Endometrial microvascular endothelial cells (primary cell): Measurements from ENCODE around the gene HCLS1. TPM values are rescaled to one million over a fixed set of nuclear protein-coding genes. Genes with fewer than 3 reads are reported as not detected.

ENCODE experiments used
- in situ Hi-C: cut with HindIII; loops from 2 replicates; pipeline ENCODE4 v1.10.0; 2017; ENCODE audit warnings: low sequenced_read_pairs, low pct_unique_long_range_greater_than_20kb; ENCODE audit errors: inconsistent ontology term
- total RNA-seq: library from RNA; depleted of rRNA; stranded (reverse); fragments of >200 nt; gene quantifications from one replicate; pipeline ENCODE4 v1.2.3, GENCODE V29; 2015; ENCODE audit errors: inconsistent ontology term

Gene HCLS1
- total RNA-seq, 1 donor from 2014 or later, result 113 TPM

GRCh38 chr3:121661376-121661775 lies 673 bp upstream of the HCLS1 start:
- in situ Hi-C loops, result no loop called here

- in situ Hi-C loops, result no loop called here
Observed at GRCh38 chr3:121659586-121659985, 1.1 kb downstream of the HCLS1 start.

- in situ Hi-C loops, result no loop called here
Observed at GRCh38 chr3:121658716-121659435, 1.8 kb downstream of the HCLS1 start.

- in situ Hi-C loops, result no loop called here
Observed at GRCh38 chr3:121654493-121655385, 6.0 kb downstream of the HCLS1 start.

GRCh38 chr3:121651684-121652083 lies 9.0 kb downstream of the HCLS1 start:
- in situ Hi-C loops, result no loop called here

- in situ Hi-C loops, result no loop called here
Observed at GRCh38 chr3:121649645-121650044, 11.1 kb downstream of the HCLS1 start.

- in situ Hi-C loops, result no loop called here
Observed at GRCh38 chr3:121648219-121648958, 12.3 kb downstream of the HCLS1 start.

GRCh38 chr3:121645054-121645453 lies 15.6 kb downstream of the HCLS1 start:
- in situ Hi-C loops, result no loop called here

- in situ Hi-C loops, result no loop called here
Observed at GRCh38 chr3:121642601-121643314, 17.9 kb downstream of the HCLS1 start.

- in situ Hi-C loops, result no loop called here
Observed at GRCh38 chr3:121641127-121641526, 19.6 kb downstream of the HCLS1 start.

GRCh38 chr3:121637922-121638321 lies 22.8 kb downstream of the HCLS1 start:
- in situ Hi-C loops, result no loop called here

- in situ Hi-C loops, result no loop called here
Observed at GRCh38 chr3:121630355-121630754, 30.3 kb downstream of the HCLS1 start.

- in situ Hi-C loops, result no loop called here
Observed at GRCh38 chr3:121629601-121630000, 31.1 kb downstream of the HCLS1 start.

- in situ Hi-C loops, result no loop called here
Observed at GRCh38 chr3:121627622-121628021, 33.1 kb downstream of the HCLS1 start.

- in situ Hi-C loops, result no loop called here
Observed at GRCh38 chr3:121627211-121627610, 33.5 kb downstream of the HCLS1 start.

GRCh38 chr3:121626495-121626894 lies 34.2 kb downstream of the HCLS1 start:
- in situ Hi-C loops, result no loop called here

GRCh38 chr3:121624147-121624899 lies 36.4 kb downstream of the HCLS1 start:
- in situ Hi-C loops, result no loop called here

- in situ Hi-C loops, result no loop called here
Observed at GRCh38 chr3:121621491-121621890, 39.2 kb downstream of the HCLS1 start.
